BLaER1 treated with 17β-estradiol and CSF1 and Interleukin-3, amounts not matched to agents 10 nM and 100 nM (cell line): ENCODE measurements around the gene NOVA1.

Source experiments
- H3K27ac ChIP-seq, 11 experiments: shearing (Covaris generic); formaldehyde crosslinking; 2 replicates each; pipeline ENCODE4 v1.8.1; 2022
- H3K27me3 ChIP-seq, 11 experiments: shearing (Covaris generic); formaldehyde crosslinking; 2 replicates each; pipeline ENCODE4 v1.8.1; 2022
- H3K36me3 ChIP-seq, 11 experiments: shearing (Covaris generic); formaldehyde crosslinking; 2 replicates each; pipeline ENCODE4 v1.8.1; 2022
- H3K4me1 ChIP-seq, 10 experiments: shearing (Covaris generic); formaldehyde crosslinking; 2 replicates each; pipeline ENCODE4 v1.8.1; 2022
- H3K4me2 ChIP-seq, 11 experiments: shearing (Covaris generic); formaldehyde crosslinking; 2 replicates each; pipeline ENCODE4 v1.8.1; 2022
- H3K4me3 ChIP-seq, 10 experiments: shearing (Covaris generic); formaldehyde crosslinking; 2 replicates each; pipeline ENCODE4 v1.8.1; 2022
- H3K9ac ChIP-seq, 11 experiments: shearing (Covaris generic); formaldehyde crosslinking; 2 replicates each; pipeline ENCODE4 v1.8.1; 2022
- H3K9me3 ChIP-seq, 11 experiments: shearing (Covaris generic); formaldehyde crosslinking; replicated peaks in 1 of 11; 2 replicates each; pipeline ENCODE4 v1.8.1; 2022
- H4K20me1 ChIP-seq, 11 experiments: shearing (Covaris generic); formaldehyde crosslinking; 2 replicates each; pipeline ENCODE4 v1.8.1; 2022
- Cebpa-rat ChIP-seq, 11 experiments: shearing (Covaris generic); IDR thresholded peaks; 2 replicates each; pipeline ENCODE4 v1.8.1; 2022

The NOVA1 gene

DNA sequence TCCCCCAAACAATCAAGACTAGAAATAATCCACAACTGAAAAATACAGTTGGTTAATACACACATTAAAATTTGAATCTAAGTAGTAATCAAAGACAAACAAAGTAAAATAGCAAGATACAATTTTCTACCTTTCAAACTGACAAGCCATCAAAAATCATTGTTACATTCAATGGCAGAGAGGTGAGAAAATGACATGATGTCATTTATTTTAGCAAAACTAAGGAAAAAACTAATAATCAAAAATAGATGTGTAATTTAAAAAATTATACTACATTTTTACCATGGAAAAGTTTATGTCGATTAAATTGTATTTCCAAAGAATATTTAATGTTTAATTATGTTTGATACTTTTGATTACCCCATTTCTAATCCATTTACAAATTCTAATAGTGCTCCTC is 59.7 kb downstream of the NOVA1 start:
- Histone ChIP-seq H3K36me3 (no peaks in the 10 kb centered on the region), H3K27me3 (no peaks in the 10 kb centered on the region), H3K4me2 (no peak overlapping the region), H3K4me3 (no peak overlapping the region), H3K9ac (no peak overlapping the region), H3K9me3 (no peaks in the 10 kb centered on the region), H4K20me1 (no peaks in the 10 kb centered on the region), H3K27ac (no peak overlapping the region), H3K4me1 (no peaks in the 10 kb centered on the region)
- TF ChIP-seq Cebpa-rat (IDR thresholded peaks at IDR 0.05) = no peak

DNA sequence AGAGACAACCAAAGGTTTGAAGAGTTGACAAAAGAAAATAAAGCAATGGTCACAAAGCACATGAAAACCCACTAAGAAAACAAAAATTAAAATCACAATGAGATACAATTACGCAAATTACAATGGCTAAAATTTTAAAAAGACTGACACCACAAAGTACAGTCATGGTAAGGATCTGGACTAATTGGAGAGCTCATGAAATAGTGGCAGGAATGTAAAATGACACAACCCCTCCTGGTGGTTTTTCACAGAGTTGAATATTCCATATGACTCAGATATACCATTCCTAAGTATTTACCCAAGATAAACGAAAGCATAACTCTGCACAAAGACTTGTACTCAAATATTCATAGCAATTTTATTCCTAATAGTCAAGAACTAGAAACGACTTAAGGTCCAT is 65.9 kb downstream of the NOVA1 start:
- Histone ChIP-seq H3K36me3 (no peaks in the 10 kb centered on the region), H3K4me2 (no peak overlapping the region), H3K27me3 (no peaks in the 10 kb centered on the region), H4K20me1 (no peaks in the 10 kb centered on the region), H3K4me1 (no peaks in the 10 kb centered on the region), H3K9ac (no peak overlapping the region), H3K9me3 (no peaks in the 10 kb centered on the region), H3K27ac (no peak overlapping the region), H3K4me3 (no peak overlapping the region)
- TF ChIP-seq Cebpa-rat (IDR thresholded peaks at IDR 0.05) = no peak

DNA sequence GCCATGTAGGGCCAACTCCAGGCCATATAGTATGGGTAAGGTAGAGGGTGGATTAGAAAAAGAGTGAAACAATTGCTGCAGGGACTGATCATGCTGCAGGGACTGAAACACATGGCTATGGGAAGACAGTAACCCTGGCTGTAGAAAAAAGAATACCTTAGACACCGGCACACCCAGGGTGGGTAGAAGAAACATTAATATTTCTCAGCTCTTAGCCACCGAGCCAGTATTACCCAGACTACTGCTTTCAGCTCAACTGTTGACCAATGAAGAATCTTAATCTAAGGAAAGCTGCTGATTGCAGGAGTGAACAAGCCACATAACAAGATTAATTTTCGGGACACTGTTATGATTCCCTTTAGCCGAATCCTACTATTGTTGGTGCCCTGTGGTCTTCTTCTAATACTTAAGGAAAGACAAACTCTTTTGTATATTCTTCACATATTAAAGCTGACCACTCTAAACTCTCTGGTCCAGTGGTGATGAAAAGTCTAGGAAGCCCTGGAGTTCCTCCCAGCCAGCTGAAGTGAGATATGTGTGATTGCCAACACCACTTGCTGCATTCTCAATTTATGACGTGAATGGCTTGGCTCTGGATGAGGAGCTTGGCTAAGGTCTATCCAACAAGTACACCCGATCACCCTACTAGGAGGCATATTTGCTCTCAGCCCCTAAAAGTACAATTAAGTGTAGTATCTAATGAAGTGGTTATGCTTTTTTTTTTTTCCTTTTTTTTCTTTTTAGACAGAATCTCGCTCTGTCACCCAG is 69.2 kb downstream of the NOVA1 start:
- Histone ChIP-seq H4K20me1 (no peaks in the 10 kb centered on the region), H3K4me1 (no peaks in the 10 kb centered on the region), H3K4me3 (no peak overlapping the region), H3K27ac (no peak overlapping the region), H3K36me3 (no peaks in the 10 kb centered on the region), H3K9me3 (no peaks in the 10 kb centered on the region), H3K27me3 (no peaks in the 10 kb centered on the region), H3K9ac (no peak overlapping the region), H3K4me2 (no peak overlapping the region)
- no peak for TF ChIP-seq Cebpa-rat (IDR thresholded peaks at IDR 0.05)

DNA sequence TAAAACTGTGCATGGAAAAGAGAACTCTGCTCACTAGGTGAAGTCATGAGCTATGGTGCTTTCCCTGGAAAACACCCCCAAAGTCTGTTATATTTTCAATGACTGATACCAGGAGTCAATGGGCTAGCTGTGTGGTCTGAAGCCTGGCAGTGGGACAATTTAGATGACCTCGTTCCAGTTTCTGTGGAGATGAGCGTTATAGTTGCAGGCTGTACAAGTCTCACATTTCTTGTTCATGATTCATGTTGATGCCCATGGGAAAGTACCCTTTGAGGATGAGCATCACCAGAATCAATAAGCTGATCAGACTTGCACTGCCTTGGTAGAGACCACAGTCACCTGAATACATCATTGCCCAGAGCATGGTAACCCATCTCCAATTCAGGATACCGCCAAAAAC is 70.7 kb downstream of the NOVA1 start:
- Histone ChIP-seq H3K27me3 (no peaks in the 10 kb centered on the region), H4K20me1 (no peaks in the 10 kb centered on the region), H3K9me3 (no peaks in the 10 kb centered on the region), H3K27ac (no peak overlapping the region), H3K4me2 (no peak overlapping the region), H3K9ac (no peak overlapping the region), H3K4me1 (no peaks in the 10 kb centered on the region), H3K36me3 (no peaks in the 10 kb centered on the region), H3K4me3 (no peak overlapping the region)
- TF ChIP-seq Cebpa-rat (IDR thresholded peaks at IDR 0.05) = no peak

DNA sequence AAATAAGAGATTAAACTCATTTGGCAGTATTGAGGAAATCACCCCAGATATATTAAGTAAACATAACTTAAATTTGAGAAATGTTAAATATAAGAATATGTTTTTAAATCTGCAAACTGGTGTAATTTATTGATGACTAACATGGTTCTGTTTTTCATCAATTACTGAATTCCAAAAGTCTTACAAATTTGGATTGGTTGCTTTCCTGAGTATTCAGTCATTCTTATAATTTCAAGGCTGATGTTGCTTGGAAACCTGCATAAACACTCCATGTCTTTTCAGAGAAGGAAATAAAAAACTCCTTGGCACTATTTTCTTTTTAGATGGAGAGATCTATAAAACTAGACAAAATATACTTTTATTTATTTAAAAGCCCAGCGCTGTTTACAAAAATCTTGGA is 71.7 kb downstream of the NOVA1 start:
- no peak overlapping the region for H3K27ac ChIP-seq
- H3K4me3 ChIP-seq = no peak overlapping the region
- no peaks in the 10 kb centered on the region for H3K27me3 ChIP-seq
- TF ChIP-seq Cebpa-rat (IDR thresholded peaks at IDR 0.05) = no peak
- no peaks in the 10 kb centered on the region for H3K4me1 ChIP-seq
- no peak overlapping the region for H3K4me2 ChIP-seq
- no peaks in the 10 kb centered on the region for H3K9me3 ChIP-seq
- H4K20me1 ChIP-seq = no peaks in the 10 kb centered on the region
- no peak overlapping the region for H3K9ac ChIP-seq
- no peaks in the 10 kb centered on the region for H3K36me3 ChIP-seq

DNA sequence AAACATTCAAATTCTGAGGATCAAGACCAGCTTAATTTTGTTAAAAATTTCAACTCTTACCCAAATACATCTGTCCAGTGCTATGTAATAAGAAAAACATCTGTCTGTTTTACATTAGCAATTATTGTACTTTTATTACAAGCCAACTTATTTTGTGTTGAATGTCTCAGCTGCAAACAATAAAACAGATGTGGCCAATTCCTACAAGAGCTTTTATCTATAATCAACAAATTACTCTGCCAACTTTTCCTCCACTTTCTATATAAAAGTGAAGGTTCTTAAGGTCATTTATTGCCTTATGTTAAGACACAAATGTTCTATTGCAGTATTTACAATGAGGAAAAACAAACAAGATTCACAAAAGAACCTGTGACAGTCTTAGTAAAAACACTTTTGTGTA is 72.7 kb downstream of the NOVA1 start:
- Histone ChIP-seq H3K27me3 (no peaks in the 10 kb centered on the region), H3K9me3 (no peaks in the 10 kb centered on the region), H3K4me1 (no peaks in the 10 kb centered on the region), H3K27ac (no peak overlapping the region), H3K36me3 (no peaks in the 10 kb centered on the region), H3K4me3 (no peak overlapping the region), H3K9ac (no peak overlapping the region), H4K20me1 (no peaks in the 10 kb centered on the region), H3K4me2 (no peak overlapping the region)
- no peak for TF ChIP-seq Cebpa-rat (IDR thresholded peaks at IDR 0.05)

DNA sequence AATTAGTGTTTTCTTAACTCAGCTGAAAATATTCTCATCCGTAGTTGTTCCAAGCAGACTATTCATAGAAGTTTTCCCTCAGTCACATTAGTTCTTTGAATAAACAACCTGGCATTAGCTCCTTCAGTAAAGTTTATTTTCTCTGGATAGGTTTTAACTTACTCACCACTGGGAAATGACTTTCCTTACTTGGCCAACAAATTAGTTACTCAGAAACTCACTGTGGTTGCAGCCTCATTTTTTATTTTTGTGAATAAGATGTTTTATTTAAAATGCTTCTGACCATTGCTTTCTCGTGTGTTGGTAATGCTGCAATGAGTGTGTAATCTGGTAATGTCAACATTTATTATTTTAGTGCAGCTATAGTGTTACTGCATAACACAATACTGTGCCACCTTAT is 74.9 kb downstream of the NOVA1 start:
- Histone ChIP-seq H3K9me3 (no peaks in the 10 kb centered on the region), H3K36me3 (no peaks in the 10 kb centered on the region), H4K20me1 (no peaks in the 10 kb centered on the region), H3K27ac (no peak overlapping the region), H3K27me3 (no peaks in the 10 kb centered on the region), H3K4me2 (no peak overlapping the region), H3K9ac (no peak overlapping the region), H3K4me3 (no peak overlapping the region), H3K4me1 (no peaks in the 10 kb centered on the region)
- TF ChIP-seq Cebpa-rat (IDR thresholded peaks at IDR 0.05) = no peak

DNA sequence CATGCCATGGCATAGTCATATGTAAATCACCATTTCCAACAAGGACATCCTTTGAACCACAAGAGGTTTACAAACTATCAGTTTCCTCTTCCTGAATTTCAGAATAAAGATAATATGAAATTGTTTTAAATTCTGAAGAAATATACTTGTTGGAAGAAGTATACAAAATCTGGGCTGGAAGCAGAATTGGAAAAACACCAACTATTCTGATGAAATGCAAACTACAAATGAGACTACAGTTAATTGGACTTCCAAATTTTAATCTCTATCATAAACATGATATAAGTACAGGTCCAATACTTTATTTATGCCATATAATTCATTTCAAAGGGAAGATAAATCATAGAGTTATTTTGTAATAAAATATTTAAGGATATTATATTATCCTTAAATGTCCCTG is 80.1 kb downstream of the NOVA1 start:
- H3K4me3 ChIP-seq = no peak overlapping the region
- H3K4me2 ChIP-seq = no peak overlapping the region
- H4K20me1 ChIP-seq = no peaks in the 10 kb centered on the region
- H3K27me3 ChIP-seq = no peaks in the 10 kb centered on the region
- H3K9me3 ChIP-seq = no peaks in the 10 kb centered on the region
- H3K9ac ChIP-seq = no peak overlapping the region
- H3K36me3 ChIP-seq = no peaks in the 10 kb centered on the region
- no peak overlapping the region for H3K27ac ChIP-seq
- H3K4me1 ChIP-seq = no peaks in the 10 kb centered on the region
- TF ChIP-seq Cebpa-rat (IDR thresholded peaks at IDR 0.05) = no peak

DNA sequence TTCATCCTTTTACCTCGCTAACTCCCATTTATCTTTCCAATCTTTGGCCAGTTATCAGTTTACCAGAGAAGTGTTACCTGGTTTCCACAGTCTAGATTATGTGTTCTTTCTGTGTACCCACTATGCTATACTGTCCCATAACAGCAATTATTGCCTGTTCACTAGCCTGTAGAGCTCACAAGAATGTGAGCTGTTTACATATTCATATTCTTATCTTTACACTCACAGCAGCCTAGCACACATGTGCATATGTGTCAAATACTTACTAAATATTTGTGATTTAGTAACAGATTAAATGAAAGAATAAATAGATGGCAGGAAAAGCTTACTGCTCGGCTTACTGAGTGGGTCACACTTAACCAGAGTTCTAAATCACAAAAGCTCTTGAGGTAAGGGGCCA is 97.8 kb downstream of the NOVA1 start:
- Histone ChIP-seq H3K27ac (no peak overlapping the region), H4K20me1 (no peaks in the 10 kb centered on the region), H3K36me3 (no peaks in the 10 kb centered on the region), H3K9me3 (no peaks in the 10 kb centered on the region), H3K27me3 (no peaks in the 10 kb centered on the region), H3K4me2 (no peak overlapping the region), H3K9ac (no peak overlapping the region), H3K4me3 (no peak overlapping the region), H3K4me1 (peaks cover 0 to 7% (median 0%) of the 10 kb centered on the region in 10 experiments; a peak in 2 of 20 replicates)
- TF ChIP-seq Cebpa-rat (IDR thresholded peaks at IDR 0.05) = no peak

DNA sequence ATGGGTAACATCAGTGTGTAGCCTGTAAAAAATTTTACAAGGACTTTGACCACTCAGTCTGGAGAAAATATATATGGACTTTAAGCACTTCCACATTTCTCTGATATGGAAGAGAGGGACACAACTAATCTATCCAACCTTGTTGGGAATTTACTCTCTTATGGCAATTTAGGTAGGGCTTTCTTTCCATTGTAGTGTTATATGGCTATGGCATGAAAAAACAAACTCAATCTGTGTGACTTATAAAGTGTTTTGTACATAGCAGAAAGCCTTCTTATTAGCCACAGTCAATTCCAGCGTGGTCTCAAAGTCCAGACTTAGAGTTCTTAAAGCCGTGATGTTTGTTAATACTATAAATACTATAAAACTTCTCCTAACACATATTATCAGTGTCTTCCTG is 98.3 kb downstream of the NOVA1 start:
- Histone ChIP-seq H3K36me3 (no peaks in the 10 kb centered on the region), H3K9ac (no peak overlapping the region), H3K4me2 (no peak overlapping the region), H3K4me1 (peaks cover 0 to 7% (median 0%) of the 10 kb centered on the region in 10 experiments; a peak in 2 of 20 replicates), H4K20me1 (no peaks in the 10 kb centered on the region), H3K4me3 (no peak overlapping the region), H3K27me3 (no peaks in the 10 kb centered on the region), H3K27ac (no peak overlapping the region), H3K9me3 (no peaks in the 10 kb centered on the region)
- TF ChIP-seq Cebpa-rat (IDR thresholded peaks at IDR 0.05) = no peak
